HG03103 (cell line): Measurements from ENCODE around the gene ALX4.

ENCODE experiments used
- ATAC-seq: cut with Tn5 transposase; IDR thresholded peaks from one replicate; pipeline ENCODE4 v1.9.1; 2021; ENCODE audit warnings: low read depth; ENCODE audit not compliant: unreplicated experiment

ALX4 gene

DNA sequence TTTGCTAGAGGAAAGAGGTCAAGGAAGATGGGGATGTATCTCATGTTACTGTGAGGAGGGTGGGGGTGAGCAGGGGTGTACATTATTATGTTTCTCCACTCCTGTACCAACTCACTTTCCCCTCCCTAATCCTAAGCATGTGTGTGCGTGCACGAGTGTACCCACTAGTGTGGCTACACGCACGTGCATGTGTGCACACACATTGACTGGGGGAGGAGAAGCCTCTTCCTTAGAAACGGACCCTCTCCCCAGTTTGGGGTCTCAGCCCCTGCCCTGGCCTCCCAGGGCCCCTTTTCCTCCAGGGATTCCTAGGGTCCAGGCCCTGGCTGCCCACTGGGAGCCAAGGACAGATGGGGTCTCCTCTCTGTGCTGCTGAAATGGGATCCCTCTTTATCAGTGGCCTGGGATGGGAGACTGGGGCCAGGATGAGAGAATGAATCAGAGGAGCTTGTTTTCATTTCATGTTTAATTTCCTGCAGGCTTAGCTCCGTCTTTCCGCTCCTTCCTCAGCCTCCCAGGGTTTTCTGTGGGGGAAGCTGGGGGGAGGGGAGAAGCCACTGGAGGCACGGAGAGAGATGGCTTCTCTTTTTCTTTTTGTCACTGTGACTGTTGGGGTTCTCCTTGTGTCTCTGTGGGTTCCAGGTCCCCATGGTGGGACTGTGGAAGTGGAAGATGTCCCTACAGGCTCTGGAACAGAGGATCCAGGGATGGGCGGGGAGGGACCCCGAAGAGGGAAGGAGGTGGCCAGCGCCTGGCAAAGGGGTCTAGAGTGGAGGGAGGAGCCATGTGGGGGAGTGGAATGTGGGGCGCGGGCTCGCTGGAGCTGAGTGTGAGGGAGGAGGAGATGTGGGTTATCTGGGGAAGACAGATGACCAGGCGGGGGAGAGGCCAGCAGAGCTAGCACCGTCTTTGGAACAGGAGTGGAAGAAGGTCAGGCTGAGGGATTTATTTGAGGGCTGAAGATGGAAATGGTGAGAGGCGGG is 40.3 kb downstream of the ALX4 start:
- no peak for ATAC-seq

DNA sequence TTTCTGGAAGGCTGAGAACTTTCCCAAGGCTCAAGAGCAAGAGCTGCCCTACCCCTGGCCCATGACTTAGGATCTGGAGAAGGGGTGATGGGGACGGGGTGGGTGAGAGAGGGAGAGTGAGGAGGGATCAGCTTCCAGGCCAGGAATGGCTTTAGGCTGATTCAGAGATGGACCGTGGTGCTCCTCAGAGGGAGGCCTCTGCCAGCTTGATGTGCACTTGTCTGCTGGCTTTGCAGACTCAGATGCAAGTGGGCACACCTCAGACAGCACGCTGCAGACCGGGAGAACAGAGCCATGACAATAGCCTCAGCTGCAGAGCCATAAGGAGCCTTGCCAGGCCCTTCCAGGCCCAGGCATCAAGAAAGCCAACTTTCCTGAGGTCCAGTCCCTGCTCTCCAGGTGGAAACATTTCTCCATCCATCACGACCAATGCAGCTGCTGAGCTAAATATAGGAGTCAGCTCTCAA is 41.3 kb downstream of the ALX4 start:
- no peak for ATAC-seq

DNA sequence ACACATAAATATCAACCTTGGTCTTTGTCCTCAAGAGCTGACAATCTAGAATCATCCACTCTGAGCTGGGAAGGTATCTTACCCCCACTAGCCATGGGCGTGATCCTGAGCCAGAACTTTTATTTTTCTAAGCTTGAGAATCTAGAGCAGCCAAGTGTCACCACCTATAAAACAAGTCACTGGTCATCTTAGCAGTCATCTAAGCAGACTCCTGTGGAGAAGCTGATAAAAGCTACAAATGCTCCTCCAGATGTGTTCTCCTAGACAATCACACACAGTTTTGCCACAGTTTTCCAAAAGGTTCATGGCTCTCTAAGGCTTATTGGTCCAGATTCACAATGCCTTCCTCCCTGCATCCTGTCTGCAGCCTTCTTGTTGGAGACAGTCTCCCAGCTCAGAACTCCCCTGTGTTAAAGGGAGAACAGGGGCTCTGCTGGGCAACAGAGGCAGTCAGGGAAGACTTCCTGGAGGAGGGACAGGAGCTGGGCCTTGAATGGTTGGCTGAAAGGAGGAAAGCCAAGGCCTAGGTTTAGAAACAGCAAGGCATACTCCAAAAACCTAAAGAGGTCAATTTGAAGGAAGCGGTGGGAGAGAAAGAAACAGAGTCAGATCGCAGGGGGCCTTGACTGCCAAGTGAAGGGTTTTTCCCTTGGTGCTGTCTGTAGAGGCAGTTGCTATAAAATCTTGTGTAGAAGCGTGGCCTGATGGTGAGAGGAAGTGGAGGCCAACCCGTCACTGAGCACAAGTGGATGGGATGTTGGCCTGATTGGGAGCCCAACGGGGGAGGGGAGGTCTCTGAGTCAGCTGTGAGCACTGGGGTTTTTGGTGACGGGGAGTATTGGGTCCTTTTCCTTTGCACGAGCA is 42.0 kb downstream of the ALX4 start:
- no peak for ATAC-seq

DNA sequence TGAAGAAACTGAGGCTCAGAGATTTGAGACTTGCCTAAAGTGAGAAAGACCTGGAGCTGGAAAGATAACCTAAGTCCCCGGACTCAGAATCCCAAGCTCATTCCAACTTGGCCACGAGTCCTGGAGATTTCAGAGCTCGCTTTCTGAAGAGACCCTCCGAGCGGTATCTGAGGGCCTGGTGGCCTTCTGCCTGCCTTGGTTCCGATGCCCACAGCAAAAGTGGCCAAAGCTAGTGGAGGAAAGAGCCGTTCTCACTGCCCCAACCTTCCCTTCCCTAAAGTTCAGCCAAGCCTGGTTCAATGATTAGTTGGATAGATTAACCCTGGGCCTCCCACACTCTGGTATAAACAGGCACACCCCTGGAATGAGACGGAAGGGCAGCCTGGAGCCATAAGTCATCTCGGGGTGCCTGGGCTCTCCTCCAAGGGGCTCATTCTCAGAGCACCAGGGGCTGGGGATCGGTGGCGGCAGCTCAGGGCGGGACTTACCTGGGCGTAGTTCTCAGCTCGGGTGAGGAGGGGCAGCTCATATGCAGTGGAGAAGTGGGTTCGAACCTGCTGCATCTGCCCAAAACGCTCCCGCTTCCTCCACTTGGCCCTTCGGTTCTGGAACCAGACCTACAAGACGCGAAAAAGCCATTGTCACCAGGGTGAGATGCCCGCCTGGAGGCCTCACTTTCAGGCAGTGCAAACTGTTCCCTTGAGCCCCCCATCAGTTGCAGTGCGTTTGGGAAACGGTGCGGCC is 42.8 kb downstream of the ALX4 start:
- no peak for ATAC-seq

DNA sequence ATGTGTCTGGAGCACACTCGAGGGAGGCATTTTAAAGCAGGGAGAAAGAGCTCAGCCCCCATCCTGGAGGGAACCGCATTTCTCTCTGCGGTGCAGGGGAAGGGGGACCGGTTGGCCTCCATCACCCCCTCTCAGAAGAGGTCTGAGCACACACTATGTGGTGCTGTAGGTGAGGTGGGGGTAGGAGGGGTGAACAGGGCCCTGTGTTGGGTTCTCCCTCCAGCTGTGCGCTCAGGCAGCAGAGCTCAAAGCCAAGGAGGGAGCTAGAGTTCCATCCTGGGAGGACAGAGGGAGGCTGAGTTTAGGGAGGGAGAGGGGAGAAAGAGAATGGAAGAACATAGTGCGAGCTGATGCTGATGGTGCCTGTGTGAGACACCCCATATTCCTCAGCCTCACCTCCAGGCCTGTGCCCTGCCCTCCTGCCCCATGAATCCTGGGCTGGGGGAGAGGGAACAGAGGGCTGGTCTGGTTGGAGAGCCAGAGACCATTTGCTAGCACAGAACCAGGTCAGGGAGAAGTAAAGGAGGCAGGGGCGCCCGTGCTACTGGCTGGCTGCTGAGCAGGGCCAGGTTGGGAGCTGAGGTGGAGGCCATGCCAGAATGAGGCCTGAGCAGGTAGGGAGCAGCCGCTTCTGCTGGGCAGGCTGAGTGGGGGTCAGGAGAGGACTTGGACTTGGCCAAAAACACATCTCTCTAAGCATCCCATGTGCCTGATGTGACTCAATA is 43.7 kb downstream of the ALX4 start:
- no peak for ATAC-seq

DNA sequence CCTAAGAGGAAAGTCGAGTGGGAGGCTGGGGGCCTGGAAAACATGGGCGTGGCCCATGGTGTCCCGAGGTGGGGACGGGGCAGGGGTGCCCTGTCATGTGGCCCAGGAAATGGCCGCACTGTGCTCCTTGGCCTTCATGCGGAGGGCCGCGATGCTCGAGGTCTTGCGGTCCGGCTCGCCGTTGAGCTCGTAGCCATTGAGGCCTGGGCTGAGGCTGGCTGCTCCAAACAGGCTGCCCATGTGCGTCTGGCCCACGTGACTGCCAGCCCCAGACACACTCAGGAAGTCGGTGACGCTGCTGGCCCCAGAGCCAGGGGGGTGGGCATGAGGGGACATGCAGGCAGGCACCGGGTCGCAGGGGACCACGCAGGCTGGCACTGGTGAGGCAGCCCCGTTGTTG is 45.2 kb downstream of the ALX4 start:
- no peak for ATAC-seq

DNA sequence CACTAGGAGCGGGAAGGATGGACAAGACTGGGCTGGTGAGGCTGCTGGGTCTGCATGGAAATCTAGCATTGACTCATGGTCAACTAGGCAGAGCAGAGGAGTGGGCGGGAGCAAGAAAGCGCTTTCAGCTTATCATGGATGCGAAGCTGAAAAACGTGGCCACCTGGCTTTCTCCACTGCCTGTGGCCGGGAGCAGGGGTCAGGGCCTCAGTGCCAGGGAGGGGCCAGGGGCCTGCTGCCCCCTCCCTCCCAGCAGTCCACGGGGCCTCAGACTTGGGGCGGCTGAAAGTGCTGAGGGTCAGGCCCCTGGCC is 45.5 kb downstream of the ALX4 start:
- ATAC-seq = no peak

DNA sequence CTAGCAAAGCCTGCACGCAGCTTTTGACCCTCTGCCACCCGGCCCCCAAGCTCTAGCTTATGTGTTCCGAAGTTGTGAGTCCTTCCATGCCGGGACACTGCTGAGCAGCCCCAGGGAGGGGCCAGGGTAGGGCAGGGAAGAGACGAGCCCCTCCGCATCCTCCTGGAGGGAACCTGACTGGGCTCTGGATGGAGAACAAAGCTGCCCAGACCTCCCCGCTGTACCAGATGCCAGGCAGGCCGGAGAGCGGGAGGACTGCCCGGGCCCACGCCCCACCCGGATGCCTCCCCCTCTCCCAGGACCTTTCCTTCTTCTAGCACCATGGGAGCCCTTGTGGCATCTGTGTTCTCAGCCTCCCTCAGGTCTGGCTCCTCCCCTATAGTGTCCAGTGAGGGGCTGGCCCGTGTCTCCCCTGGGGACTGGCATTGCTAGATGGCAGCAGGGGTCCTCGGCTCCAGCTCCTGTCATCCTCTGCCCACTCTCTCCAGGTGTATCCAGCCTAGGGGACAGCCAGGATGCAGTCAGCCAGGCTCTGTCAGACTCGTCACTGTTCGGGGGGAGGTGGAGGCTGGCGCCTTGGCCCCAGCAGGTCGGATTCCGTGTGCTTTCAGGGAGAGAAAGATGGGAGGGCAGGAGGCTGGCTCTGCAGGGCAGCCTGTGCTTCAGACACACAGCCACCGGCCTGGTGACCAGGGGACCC is 46.1 kb downstream of the ALX4 start:
- ATAC-seq = no peak

DNA sequence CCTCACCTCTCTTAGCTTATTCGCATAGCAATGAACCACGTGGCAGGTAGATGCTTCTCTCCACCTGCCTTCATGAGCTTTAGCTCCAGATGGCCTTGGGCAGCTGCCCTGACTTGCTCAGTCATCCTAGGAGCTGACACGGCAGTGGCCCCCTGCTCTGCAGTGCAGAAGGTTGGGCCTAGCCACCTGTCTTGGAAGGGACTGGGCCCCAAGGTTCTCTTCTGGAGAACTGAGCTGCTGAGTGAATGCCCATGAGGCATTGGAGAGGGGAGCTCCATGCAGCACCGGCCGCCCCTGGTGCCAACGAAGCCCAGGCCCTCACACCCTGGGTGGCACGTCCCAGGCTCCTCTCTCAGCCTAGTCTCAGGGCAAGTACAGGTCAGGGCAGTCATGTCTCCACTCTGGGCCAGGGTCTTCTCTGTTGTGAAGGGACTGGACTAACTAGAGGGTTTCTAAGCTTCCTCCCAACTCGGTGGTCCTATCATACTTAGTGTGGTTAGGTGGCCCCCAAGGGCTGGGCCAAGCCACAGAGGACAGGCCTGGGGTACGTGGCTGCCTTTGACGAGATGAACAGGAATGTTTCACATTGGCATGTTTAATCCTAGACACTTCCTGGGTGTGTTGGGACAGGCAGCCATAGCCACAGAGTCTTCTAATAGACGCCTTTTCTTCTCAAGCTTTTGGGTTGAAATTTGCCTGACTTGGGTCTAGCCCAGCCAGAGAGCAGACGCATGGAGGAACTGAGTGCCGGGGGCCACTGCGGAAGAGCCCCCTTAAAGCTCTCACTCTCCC is 47.9 kb downstream of the ALX4 start:
- ATAC-seq = no peak

DNA sequence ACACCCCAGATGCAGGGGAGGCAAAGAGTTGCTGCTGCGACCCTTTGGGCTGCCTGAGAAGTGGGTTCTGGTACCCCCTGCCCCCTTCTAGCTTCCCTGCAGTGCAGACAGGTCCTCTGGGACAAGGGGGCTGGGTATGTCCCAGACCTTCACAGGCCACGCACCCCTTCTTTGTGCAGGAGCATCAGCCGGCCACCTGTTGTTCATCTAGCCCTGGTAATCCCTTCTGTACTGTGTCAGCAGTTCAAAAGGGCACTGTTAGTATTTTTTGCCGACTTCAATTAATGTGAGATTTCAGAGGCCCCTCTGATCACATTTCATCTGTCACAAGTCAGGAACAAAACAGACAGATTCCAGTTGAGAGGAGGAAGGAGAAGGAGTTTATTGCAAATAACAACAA is 49.9 kb downstream of the ALX4 start:
- ATAC-seq = no peak

DNA sequence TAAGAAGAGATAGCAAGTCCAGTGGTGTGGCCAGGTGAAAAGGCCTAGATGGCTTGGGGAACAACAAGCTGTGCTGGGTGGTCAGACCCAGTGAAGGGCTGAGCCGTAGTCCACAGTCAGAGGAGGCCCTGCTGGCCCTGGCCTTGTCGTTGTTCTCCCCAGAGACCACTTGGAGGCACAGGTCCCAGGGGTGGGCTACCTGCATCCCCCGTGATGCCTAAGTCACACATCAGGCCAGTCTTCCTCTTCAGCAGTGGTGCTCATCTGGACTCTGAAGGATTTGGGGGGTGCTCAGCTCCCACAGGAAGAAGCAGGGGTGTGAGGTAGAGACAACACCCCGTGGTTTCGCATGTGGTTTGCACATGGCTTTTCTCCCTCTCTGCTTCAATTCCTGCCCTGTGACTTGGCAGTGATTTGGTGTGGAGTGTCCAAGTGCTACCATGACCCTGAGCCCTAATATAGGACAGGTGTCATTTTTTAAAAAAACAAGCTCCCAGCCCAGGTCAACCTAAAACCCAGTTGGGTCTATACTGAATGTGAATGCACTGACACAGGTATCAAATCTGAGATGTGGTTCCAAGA is 51.0 kb downstream of the ALX4 start:
- no peak for ATAC-seq

DNA sequence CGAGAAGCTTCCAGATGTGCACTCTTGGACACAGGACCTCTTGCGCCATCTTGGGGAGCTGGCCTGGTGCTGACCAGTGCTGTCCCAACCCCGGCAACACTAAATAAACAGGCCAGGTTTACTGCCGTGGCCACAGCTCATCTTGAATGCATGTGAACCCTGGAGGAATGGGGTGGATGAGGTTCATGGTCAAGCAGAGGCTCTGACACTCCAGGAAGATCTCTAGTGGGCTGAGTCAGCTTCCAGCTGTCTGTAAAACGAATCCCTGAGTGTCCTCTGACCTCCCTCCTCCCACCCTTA is 51.8 kb downstream of the ALX4 start:
- no peak for ATAC-seq

DNA sequence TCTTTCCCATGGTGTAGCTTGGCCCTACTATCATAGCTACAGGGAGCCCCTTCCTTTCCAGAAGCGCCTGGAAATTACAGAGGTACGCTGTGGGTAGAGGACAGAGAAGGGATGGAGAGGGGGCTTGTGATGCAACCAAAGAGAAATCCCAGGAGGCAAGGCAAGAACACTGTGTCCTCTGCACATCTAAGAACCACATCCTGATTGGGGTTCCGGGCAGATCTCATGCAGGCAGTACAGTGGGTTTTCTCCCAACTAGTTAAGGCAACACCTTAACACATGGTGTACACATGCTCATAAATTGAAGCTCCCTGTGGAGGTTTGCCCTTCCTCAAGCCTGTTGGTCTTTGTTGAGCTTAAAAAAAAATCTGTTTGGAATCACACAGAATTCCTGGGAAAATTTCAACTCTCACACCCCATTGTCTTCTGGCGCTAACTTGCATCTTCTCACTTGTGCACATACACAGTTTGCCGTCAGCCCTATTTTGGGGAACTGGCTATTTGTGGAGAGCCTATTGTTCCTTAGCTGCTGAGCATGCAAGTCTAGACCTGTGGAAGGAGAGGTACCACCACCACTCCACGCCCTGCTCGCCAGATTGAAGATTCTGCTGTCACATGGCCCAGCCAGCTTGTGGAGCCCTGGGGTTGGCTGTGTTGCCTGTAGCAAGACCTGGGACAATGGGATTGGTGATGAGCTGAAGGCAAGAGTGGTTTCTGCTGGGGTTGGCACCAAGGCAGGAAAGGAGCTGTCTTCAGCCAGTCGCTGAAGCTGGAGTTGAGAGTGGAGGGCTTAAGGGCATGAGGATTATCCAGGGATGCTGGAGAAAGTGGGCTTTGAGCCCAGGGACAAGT is 52.4 kb downstream of the ALX4 start:
- no peak for ATAC-seq

DNA sequence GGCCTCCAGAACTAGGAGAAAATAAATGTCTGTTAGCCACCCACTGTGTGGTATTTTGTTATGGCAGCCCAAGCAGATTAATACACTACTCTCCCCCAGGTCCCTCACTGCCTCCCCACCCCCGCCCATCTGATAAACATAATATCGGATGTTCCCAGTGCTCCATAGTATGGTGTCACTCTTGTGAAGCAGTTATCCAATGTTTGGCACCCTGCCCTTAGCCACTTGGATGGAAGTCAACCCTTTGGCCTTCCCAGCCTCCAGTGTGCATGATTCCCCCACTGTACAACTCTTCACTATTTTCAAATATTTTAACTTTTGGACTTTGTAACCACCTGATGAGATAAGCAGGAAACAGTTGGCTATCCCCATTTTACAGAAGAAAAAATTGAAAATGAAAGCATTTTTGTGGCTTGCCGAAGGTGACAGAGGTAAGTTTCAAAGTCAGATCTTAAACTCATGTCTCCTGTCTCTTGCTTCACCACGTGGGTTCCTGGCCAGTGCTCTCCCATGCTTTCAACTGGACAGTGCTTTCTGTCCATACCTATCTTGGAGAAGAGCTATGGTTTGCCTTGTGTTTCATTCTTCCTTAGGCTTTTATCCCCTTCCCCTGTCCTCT is 53.2 kb downstream of the ALX4 start:
- ATAC-seq = no peak

DNA sequence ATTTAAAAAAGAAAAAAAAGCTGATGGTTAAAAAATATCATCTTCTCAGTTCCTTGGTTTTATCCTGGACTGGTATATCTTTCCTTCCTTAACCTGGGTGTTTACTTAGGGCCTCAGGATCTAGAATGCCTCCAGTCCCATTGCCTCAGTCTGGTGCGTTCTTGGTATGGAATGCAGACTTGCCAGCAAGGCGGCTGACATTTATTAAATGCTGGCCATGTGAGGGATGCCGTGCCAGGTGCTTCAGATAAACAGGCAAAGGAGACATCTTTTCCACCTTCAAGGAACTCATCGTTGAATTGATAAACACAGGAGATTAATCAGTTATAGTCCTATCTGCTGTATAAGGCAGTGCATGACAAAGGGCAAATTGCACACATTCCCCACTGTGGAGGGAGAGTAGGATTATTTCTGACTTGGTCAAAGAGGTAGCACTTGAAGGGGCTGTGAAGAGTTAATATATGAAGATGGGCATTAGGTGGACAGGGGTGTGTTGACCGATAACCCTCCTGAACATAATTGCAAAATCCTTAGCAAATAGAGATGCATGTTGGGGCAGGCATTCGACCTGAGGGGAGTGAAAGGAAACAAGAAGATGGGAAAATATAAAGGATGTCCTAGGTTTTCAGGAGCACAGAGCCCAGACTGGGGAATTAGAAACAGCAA is 54.4 kb downstream of the ALX4 start:
- ATAC-seq = no peak

DNA sequence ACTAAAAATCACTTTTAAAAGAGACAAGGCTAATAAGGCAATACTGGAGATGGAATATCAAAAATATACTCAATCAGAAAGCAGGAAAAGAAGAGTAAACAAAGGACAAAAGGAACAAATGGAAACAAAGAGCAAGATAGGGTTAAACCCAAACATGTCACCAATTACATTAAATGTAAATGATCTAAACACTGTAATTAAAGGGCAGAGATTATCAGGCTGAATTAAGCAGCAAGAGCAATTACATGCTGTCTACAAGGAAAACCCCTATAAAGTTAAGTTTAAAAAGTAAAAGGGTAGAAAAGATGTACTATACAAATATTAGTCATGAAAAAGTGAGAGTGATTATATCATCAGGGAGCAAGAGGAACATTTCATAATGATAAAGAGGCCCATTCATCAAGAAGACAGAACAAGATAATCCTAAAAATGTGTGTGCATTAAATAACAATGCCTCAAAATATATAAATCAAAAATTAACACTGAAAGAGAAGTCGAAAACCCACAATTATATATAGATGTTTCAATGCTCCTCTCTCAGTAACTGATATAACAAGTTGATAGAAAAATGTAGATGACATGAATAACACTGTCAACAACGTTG is 56.8 kb downstream of the ALX4 start:
- no peak for ATAC-seq
